Glutamatergic neuron (in vitro differentiated cells): ENCODE results near the gene USH2A. TPM values are rescaled to one million over a fixed set of nuclear protein-coding genes. Genes with fewer than 3 reads are reported as not detected.

Experiments used
- DNase-seq: peaks from one replicate; pipeline ENCODE4 v3.0.0; 2022
- H3K27ac Mint-ChIP-seq: one replicate; pipeline ENCODE4 v1.8.0; 2020; ENCODE audit warnings: mild to moderate bottlenecking, mixed read lengths, inconsistent platforms; ENCODE audit not compliant: unreplicated experiment
- H3K27me3 Mint-ChIP-seq: one replicate; pipeline ENCODE4 v1.8.0; 2020; ENCODE audit warnings: mild to moderate bottlenecking, moderate library complexity, mixed read lengths, inconsistent platforms; ENCODE audit not compliant: unreplicated experiment
- H3K36me3 Mint-ChIP-seq: one replicate; pipeline ENCODE4 v1.8.0; 2020; ENCODE audit warnings: mild to moderate bottlenecking, mixed read lengths, inconsistent platforms; ENCODE audit not compliant: unreplicated experiment
- H3K4me1 Mint-ChIP-seq: one replicate; pipeline ENCODE4 v1.8.0; 2020; ENCODE audit warnings: mild to moderate bottlenecking, low read depth, mixed read lengths, inconsistent platforms; ENCODE audit not compliant: unreplicated experiment
- H3K4me3 Mint-ChIP-seq: one replicate; pipeline ENCODE4 v1.8.0; 2020; ENCODE audit warnings: mild to moderate bottlenecking, mixed read lengths, inconsistent platforms; ENCODE audit not compliant: unreplicated experiment
- H3K9me3 Mint-ChIP-seq: one replicate; pipeline ENCODE4 v1.8.0; 2020; ENCODE audit warnings: mild to moderate bottlenecking, moderate library complexity, mixed read lengths, inconsistent platforms; ENCODE audit not compliant: unreplicated experiment
- CTCF ChIP-seq: fragments of 200-600 bp; sonication (generic); IDR thresholded peaks from one replicate; pipeline ENCODE4 v1.5.0; 2021; ENCODE audit not compliant: partially characterized antibody, unreplicated experiment
- total RNA-seq: library from RNA; stranded (reverse); fragmentation: NEBNext Ultra II Directional; extraction: Animal tissue kit (Norgen Biotek cat#: 25700); gene quantifications from one replicate; pipeline ENCODE4 v1.2.1, GENCODE V29; 2021; ENCODE audit not compliant: unreplicated experiment

The USH2A gene
- total RNA-seq, 1 donor from 2014 or later: not detected

- Mint-ChIP-seq H3K27me3 (no peaks in the 10 kb centered on the region), H3K4me3 (no peak overlapping the region), H3K27ac (no peak overlapping the region), H3K4me1 (no peaks in the 10 kb centered on the region), H3K9me3 (no peaks in the 10 kb centered on the region), H3K36me3 (no peaks in the 10 kb centered on the region)
- TF ChIP-seq CTCF: no peak
- DNase-seq: no peak
Measured at GRCh38 chr1:216433175-216433574, 9.9 kb upstream of the USH2A start.

GRCh38 chr1:216430744-216431143 is 7.5 kb upstream of the USH2A start:
- H3K36me3 Mint-ChIP-seq: no peaks in the 10 kb centered on the region
- TF ChIP-seq CTCF: no peak
- H3K4me3 Mint-ChIP-seq: no peak overlapping the region
- no peaks in the 10 kb centered on the region for H3K4me1 Mint-ChIP-seq
- no peak overlapping the region for H3K27ac Mint-ChIP-seq
- H3K27me3 Mint-ChIP-seq: no peaks in the 10 kb centered on the region
- no peak for DNase-seq
- no peaks in the 10 kb centered on the region for H3K9me3 Mint-ChIP-seq

GRCh38 chr1:216425577-216425976 is 2.3 kb upstream of the USH2A start:
- Mint-ChIP-seq H3K27me3 (no peaks in the 10 kb centered on the region), H3K9me3 (no peaks in the 10 kb centered on the region), H3K36me3 (no peaks in the 10 kb centered on the region), H3K4me3 (no peak overlapping the region), H3K27ac (no peak overlapping the region), H3K4me1 (no peaks in the 10 kb centered on the region)
- no peak for TF ChIP-seq CTCF
- no peak for DNase-seq

GRCh38 chr1:216420746-216421145 is 2.5 kb downstream of the USH2A start:
- Mint-ChIP-seq H3K9me3 (no peaks in the 10 kb centered on the region), H3K27ac (no peak overlapping the region), H3K4me3 (no peak overlapping the region), H3K36me3 (no peaks in the 10 kb centered on the region), H3K27me3 (no peaks in the 10 kb centered on the region), H3K4me1 (peaks cover 2% of the 10 kb centered on the region)
- no peak for DNase-seq
- TF ChIP-seq CTCF: no peak

- H3K4me1 Mint-ChIP-seq: peaks cover 2% of the 10 kb centered on the region
- no peak overlapping the region for H3K4me3 Mint-ChIP-seq
- H3K9me3 Mint-ChIP-seq: no peaks in the 10 kb centered on the region
- no peak for TF ChIP-seq CTCF
- no peaks in the 10 kb centered on the region for H3K27me3 Mint-ChIP-seq
- H3K27ac Mint-ChIP-seq: no peak overlapping the region
- no peak for DNase-seq
- H3K36me3 Mint-ChIP-seq: no peaks in the 10 kb centered on the region
Measured at GRCh38 chr1:216420263-216420662, 3.0 kb downstream of the USH2A start.
